Osteoblast (primary cell): ENCODE data around the gene UGT8. TPM values are rescaled to one million over a fixed set of nuclear protein-coding genes. Genes with fewer than 3 reads are reported as not detected.

Experiments
- DNase-seq: peaks from one replicate; pipeline ENCODE4 v3.0.0; 2011; ENCODE audit warnings: low spot score, mixed read lengths; ENCODE audit not compliant: insufficient read length; ENCODE audit errors: missing footprints
- H2AFZ ChIP-seq: 2 replicates; pipeline ENCODE4 v1.6.0; 2011; ENCODE audit warnings: mild to moderate bottlenecking, low read length
- H3K27ac ChIP-seq: 2 replicates; pipeline ENCODE4 v1.5.1; 2011; ENCODE audit warnings: mild to moderate bottlenecking, low read depth, low read length, moderate library complexity
- H3K27me3 ChIP-seq: 2 replicates; pipeline ENCODE4 v1.6.0; 2012; ENCODE audit warnings: mild to moderate bottlenecking, control low read depth, inconsistent platforms, low read length, moderate library complexity; ENCODE audit not compliant: insufficient read depth
- H3K36me3 ChIP-seq: 2 replicates; pipeline ENCODE4 v1.5.1; 2011; ENCODE audit warnings: mild to moderate bottlenecking, low read length, control low read depth, moderate library complexity; ENCODE audit not compliant: insufficient read depth
- H3K4me1 ChIP-seq: 2 replicates; pipeline ENCODE4 v1.5.1; 2011; ENCODE audit warnings: mild to moderate bottlenecking, low read length, control low read depth, moderate library complexity; ENCODE audit not compliant: insufficient read depth
- H3K4me2 ChIP-seq: 2 replicates; pipeline ENCODE4 v1.6.0; 2011; ENCODE audit warnings: mild to moderate bottlenecking, low read length; ENCODE audit not compliant: insufficient read depth
- H3K4me3 ChIP-seq: fragments of 200-600 bp; sonication (generic); 3 replicates; pipeline ENCODE4 v1.5.1; 2012; ENCODE audit warnings: mild to moderate bottlenecking, low read length, inconsistent platforms; ENCODE audit not compliant: insufficient read depth
- H3K79me2 ChIP-seq: 2 replicates; pipeline ENCODE4 v1.6.0; 2012; ENCODE audit warnings: mild to moderate bottlenecking, low read length, control low read depth, inconsistent platforms; ENCODE audit not compliant: insufficient read depth
- H3K9me3 ChIP-seq: 2 replicates; pipeline ENCODE4 v1.5.1; 2011; ENCODE audit warnings: low read depth, low read length, control low read depth
- H4K20me1 ChIP-seq: 2 replicates; pipeline ENCODE4 v1.6.0; 2012; ENCODE audit warnings: mild to moderate bottlenecking, low read length, control low read depth; ENCODE audit not compliant: insufficient read depth
- total RNA-seq: library from RNA; depleted of rRNA; stranded (reverse); fragments of >200 nt; gene quantifications from 2 replicates; pipeline ENCODE4 v1.2.3, GENCODE V29; 2012
- TF ChIP-seq, protein P1 (sequence below): IDR thresholded peaks from 2 replicates; pipeline ENCODE4 v1.5.1; 2011; ENCODE audit warnings: mild to moderate bottlenecking, low read depth, low read length, moderate library complexity; ENCODE audit errors: extremely low read depth

Gene UGT8
- total RNA-seq, 1 donor, result under 0.01 TPM

GRCh38 chr4:114601304-114602052 lies 2.9 kb downstream of the UGT8 start:
- TF ChIP-seq, protein P1, sequence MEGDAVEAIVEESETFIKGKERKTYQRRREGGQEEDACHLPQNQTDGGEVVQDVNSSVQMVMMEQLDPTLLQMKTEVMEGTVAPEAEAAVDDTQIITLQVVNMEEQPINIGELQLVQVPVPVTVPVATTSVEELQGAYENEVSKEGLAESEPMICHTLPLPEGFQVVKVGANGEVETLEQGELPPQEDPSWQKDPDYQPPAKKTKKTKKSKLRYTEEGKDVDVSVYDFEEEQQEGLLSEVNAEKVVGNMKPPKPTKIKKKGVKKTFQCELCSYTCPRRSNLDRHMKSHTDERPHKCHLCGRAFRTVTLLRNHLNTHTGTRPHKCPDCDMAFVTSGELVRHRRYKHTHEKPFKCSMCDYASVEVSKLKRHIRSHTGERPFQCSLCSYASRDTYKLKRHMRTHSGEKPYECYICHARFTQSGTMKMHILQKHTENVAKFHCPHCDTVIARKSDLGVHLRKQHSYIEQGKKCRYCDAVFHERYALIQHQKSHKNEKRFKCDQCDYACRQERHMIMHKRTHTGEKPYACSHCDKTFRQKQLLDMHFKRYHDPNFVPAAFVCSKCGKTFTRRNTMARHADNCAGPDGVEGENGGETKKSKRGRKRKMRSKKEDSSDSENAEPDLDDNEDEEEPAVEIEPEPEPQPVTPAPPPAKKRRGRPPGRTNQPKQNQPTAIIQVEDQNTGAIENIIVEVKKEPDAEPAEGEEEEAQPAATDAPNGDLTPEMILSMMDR, result no peak
- no peak overlapping the region for H3K4me2 ChIP-seq
- H2AFZ ChIP-seq, result no peak overlapping the region
- no peaks in the 10 kb centered on the region for H3K36me3 ChIP-seq
- H3K27me3 ChIP-seq, result peaks cover 34% of the 10 kb centered on the region
- H3K4me1 ChIP-seq, result no peaks in the 10 kb centered on the region
- DNase-seq, result no peak
- H3K9me3 ChIP-seq, result no peaks in the 10 kb centered on the region
- no peak overlapping the region for H3K27ac ChIP-seq
- no peaks in the 10 kb centered on the region for H4K20me1 ChIP-seq
- H3K79me2 ChIP-seq, result no peaks in the 10 kb centered on the region
- H3K4me3 ChIP-seq, result no peak overlapping the region

GRCh38 chr4:114603497-114603896 lies 4.9 kb downstream of the UGT8 start:
- no peak for DNase-seq
- peaks cover 17% of the 10 kb centered on the region for H3K27me3 ChIP-seq
- no peak overlapping the region for H3K27ac ChIP-seq
- H2AFZ ChIP-seq, result no peak overlapping the region
- H3K4me3 ChIP-seq, result no peak overlapping the region
- H3K4me1 ChIP-seq, result no peaks in the 10 kb centered on the region
- H4K20me1 ChIP-seq, result no peaks in the 10 kb centered on the region
- no peaks in the 10 kb centered on the region for H3K9me3 ChIP-seq
- H3K79me2 ChIP-seq, result no peaks in the 10 kb centered on the region
- H3K4me2 ChIP-seq, result no peak overlapping the region
- H3K36me3 ChIP-seq, result no peaks in the 10 kb centered on the region
- TF ChIP-seq, protein P1, result no peak

- no peaks in the 10 kb centered on the region for H3K27me3 ChIP-seq
- H4K20me1 ChIP-seq, result no peaks in the 10 kb centered on the region
- no peak for DNase-seq
- TF ChIP-seq, protein P1, result no peak
- no peaks in the 10 kb centered on the region for H3K79me2 ChIP-seq
- no peak overlapping the region for H3K4me3 ChIP-seq
- H3K4me2 ChIP-seq, result no peak overlapping the region
- no peaks in the 10 kb centered on the region for H3K9me3 ChIP-seq
- H3K36me3 ChIP-seq, result no peaks in the 10 kb centered on the region
- H2AFZ ChIP-seq, result no peak overlapping the region
- H3K4me1 ChIP-seq, result no peaks in the 10 kb centered on the region
- no peak overlapping the region for H3K27ac ChIP-seq
Observed at GRCh38 chr4:114606245-114606644, 7.6 kb downstream of the UGT8 start.

DNA sequence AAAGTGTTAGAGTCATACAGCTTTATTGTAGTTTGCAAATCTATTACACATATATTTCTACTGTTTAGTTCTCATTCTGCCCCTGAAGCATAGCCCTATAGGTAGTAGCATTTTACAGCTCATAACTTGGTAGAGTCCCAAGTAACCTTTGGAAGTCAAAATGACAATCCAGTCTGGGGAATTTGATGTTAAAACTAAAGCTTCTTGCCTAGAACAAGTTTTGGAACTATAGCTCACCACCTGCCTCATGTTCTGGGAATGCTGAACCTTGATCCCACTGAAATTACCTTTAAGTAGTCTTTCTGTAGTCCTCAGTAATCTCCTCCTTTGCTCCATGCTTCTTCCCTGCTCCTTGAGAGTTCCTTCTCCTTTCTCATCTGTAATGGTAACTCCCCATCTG lies 8.4 kb downstream of the UGT8 start:
- TF ChIP-seq, protein P1, result no peak
- no peak overlapping the region for H3K4me3 ChIP-seq
- H3K27me3 ChIP-seq, result no peaks in the 10 kb centered on the region
- H3K36me3 ChIP-seq, result no peaks in the 10 kb centered on the region
- no peak overlapping the region for H2AFZ ChIP-seq
- no peaks in the 10 kb centered on the region for H3K9me3 ChIP-seq
- H3K4me2 ChIP-seq, result no peak overlapping the region
- no peak overlapping the region for H3K27ac ChIP-seq
- no peaks in the 10 kb centered on the region for H4K20me1 ChIP-seq
- DNase-seq, result no peak
- no peaks in the 10 kb centered on the region for H3K4me1 ChIP-seq
- H3K79me2 ChIP-seq, result no peaks in the 10 kb centered on the region
